ENCODE measurements around the gene LXN. TPM values are rescaled to one million over a fixed set of nuclear protein-coding genes. Genes with fewer than 3 reads are reported as not detected.

The LXN gene
- total and polyA plus RNA-seq, 2 of the 4 experiments (the other 2 are of a cell fraction): 93.6 to 155 TPM

DNA sequence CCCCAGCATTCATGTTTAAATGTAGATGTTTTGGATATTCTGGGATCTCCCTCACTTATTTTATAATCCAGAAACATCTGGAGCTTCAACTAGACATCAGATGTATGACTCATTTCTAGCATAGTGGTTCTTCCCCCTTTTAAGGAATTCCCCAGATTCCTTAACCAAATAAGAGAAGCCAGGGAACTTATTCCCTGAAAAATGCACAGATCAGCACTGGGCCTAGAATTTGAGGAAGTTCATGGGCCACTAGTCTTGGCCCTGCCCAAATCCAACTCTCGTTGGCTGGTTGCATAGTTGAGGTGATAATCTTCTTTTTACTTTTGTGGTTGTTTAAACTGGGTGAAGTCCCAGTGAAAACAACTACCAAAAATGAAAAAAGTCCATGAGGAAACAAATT lies 39.4 kb upstream of the LXN start:
- ATAC-seq (ENCODE audit: low read depth) (peak; percentile 54), DNase-seq (peak; percentile 91)
- H3K14ac ChIP-seq (replicated peaks; ENCODE audit: low read depth, low read length): peak overlapping the region; percentile 18; the same call in 1 of the 2 replicates
- CTCF ChIA-PET: interaction anchor here (1.8 kb wide), 1 partner anchor 16 kb away, joined by 6 read pairs; no protein-coding TSS in a partner anchor
- H3K36me3 ChIP-seq (ENCODE audit: control insufficient read depth, insufficient read depth, low read length): 0 out of 2 replicates have a peak, but pooled peaks cover 2% of the 10 kb centered on the region
- no peak overlapping the region for H3K4me3 ChIP-seq (ENCODE audit: insufficient read depth, low read depth, low read length)
- dilution Hi-C loops (cut with HindIII; ENCODE audit: low sequenced_read_pairs, unreplicated experiment) (no loop called here), in situ Hi-C loops (cut with MboI; ENCODE audit: low sequenced_read_pairs) (loop anchor here (25.0 kb wide), 1 partner anchor 1550 kb away; the partner anchor contains the start of gene CCNL1), intact Hi-C loops (cut with micrococcal nuclease) (no loop called here)
- H3K4me2 ChIP-seq (ENCODE audit: low read depth, low read length): no peak overlapping the region
- peak overlapping the region; percentile 48; the same call in 1 of the 2 replicates for H4K5ac ChIP-seq (ENCODE audit: low read depth, low read length)
- BruUV-seq (replicated peaks): no TSS peak
- H3K4ac ChIP-seq (ENCODE audit: low read depth, low read length): peak overlapping the region; percentile 51
- H3K9me1 ChIP-seq (ENCODE audit: insufficient read depth, low read length): peaks cover 24% of the 10 kb centered on the region
- H2AK9ac ChIP-seq (replicated peaks; ENCODE audit: low read depth, low read length, poor library complexity): no peak overlapping the region
- H4K91ac ChIP-seq (ENCODE audit: insufficient read depth, low read depth, low read length): peak overlapping the region; percentile 62
- peak overlapping the region; percentile 64 to 68 for H4K8ac ChIP-seq (ENCODE audit: low read depth in 2 of 2, low read length in 2 of 2)
- no peaks in the 10 kb centered on the region for H4K20me1 ChIP-seq (ENCODE audit: insufficient read depth, low read length)
- POLR2A ChIA-PET (ENCODE audit: unreplicated experiment): no interaction called here
- no peak overlapping the region for H2AFZ ChIP-seq (replicated peaks; ENCODE audit: low read length, poor library complexity)
- TF ChIP-seq FOS (IDR thresholded peaks at IDR 0.05; ENCODE audit: low read depth, low read length): peak; percentile 90
- TF ChIP-seq BHLHE40 (IDR thresholded peaks at IDR 0.05; ENCODE audit: low read depth, low read length): no peak
- peak overlapping the region; percentile 94 for H3K18ac ChIP-seq (ENCODE audit: low read depth, low read length)
- WGBS, 2 experiments (ENCODE audit: extremely low coverage in 2 of 2, insufficient read length in 1 of 2): no CpG with 5 or more reads among the region's 1 CpG
- H3K23ac ChIP-seq (ENCODE audit: low read depth, low read length): no peak overlapping the region
- H2BK120ac ChIP-seq (ENCODE audit: low read depth, low read length): peak overlapping the region; percentile 33
- peak overlapping the region; percentile 30; the same call in 1 of the 3 replicates for H2BK15ac ChIP-seq (ENCODE audit: low read depth, low read length)
- peak overlapping the region; percentile 73 for H2AK5ac ChIP-seq (ENCODE audit: low read depth, low read length)
- H2BK5ac ChIP-seq (ENCODE audit: low read depth, low read length, poor library complexity, severe bottlenecking): peak overlapping the region; percentile 82
- peak overlapping the region; percentile 30 for H2BK20ac ChIP-seq (ENCODE audit: low read depth, low read length)
- H3K9me3 ChIP-seq (ENCODE audit: control insufficient read depth, insufficient read depth, low read length): no peaks in the 10 kb centered on the region
- H3K79me1 ChIP-seq (ENCODE audit: low read depth in 1 of 2, low read length in 2 of 2): peaks cover 8 to 18% of the 10 kb centered on the region in 2 experiments
- H3K4me1 ChIP-seq (ENCODE audit: control insufficient read depth, insufficient read depth, low read length): peaks cover 21% of the 10 kb centered on the region
- H3K56ac ChIP-seq (ENCODE audit: extremely low read depth, insufficient read depth, low read length): 0 out of 2 replicates have a peak overlapping the region, but pooled peaks have one; percentile 7
- no peaks in the 10 kb centered on the region for H3K27me3 ChIP-seq (ENCODE audit: control insufficient read depth, insufficient read depth, low read length)
- no peak overlapping the region for H3K9ac ChIP-seq (ENCODE audit: low read depth, low read length)
- peak overlapping the region; percentile 70 for H3K27ac ChIP-seq (ENCODE audit: insufficient read depth, low read length)

Measured in IMR-90 (cell line).